Uterus (tissue), 2 donors: ENCODE measurements around the gene UGT2A2.

Source experiments
- CTCF ChIP-seq, 4 experiments: fragments of 200-600 bp in 2 of 4; fragments of 450-650 bp in 2 of 4; sonication (generic) in 2 of 4; IDR thresholded peaks; one replicate each; pipeline ENCODE4 v1.5.1; 2016 to 2019; ENCODE audit warnings: antibody characterized with exemption in 4 of 4, mild to moderate bottlenecking in 2 of 4, moderate library complexity in 1 of 4
- POLR2A ChIP-seq, 2 donors: fragments of 450-650 bp; IDR thresholded peaks; one replicate each; pipeline ENCODE4 v1.6.1; 2016; ENCODE audit warnings: antibody characterized with exemption in 2 of 2, mild to moderate bottlenecking in 1 of 2, moderate library complexity in 1 of 2

DNA sequence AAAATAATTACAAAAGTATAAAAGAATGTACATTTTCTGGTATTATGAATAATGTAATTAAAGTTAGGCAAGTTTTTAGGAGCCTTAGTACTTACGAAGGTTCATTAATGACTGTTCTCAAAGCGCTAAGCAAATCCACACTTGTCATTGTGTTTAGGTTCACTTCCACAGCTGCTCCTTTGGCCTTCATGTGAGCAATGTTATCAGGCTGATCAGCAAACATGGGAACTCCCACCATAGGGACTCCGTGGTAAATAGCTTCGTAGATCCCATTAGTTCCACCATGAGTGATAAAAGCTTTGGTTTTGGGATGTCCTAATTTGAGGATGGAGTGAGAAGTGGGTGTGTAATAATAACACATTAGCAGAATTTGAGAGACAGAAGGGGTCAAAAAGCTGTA, 45.1 kb downstream of the UGT2A2 start:
- no peak for TF ChIP-seq CTCF (IDR thresholded peaks at IDR 0.05)
- TF ChIP-seq POLR2A (IDR thresholded peaks at IDR 0.05) = no peak
